CD4-positive, alpha-beta T cell treated with Interleukin-17A for 1 hour (primary cell): ENCODE measurements around the gene EFNA2.

ENCODE experiments used
- DNase-seq: peaks from one replicate; pipeline ENCODE4 v3.0.0-alpha.2; 2020

Gene EFNA2

GRCh38 chr19:1260749-1261537 is 24.7 kb upstream of the EFNA2 start:
- peak; percentile 98 for DNase-seq

- DNase-seq = peak; percentile 69
These were observed 24.2 kb upstream of the EFNA2 start for GRCh38 chr19:1261538-1261797.

GRCh38 chr19:1261798-1262622 is 23.7 kb upstream of the EFNA2 start:
- DNase-seq = peak; percentile 71

- no peak for DNase-seq
These were observed 23.0 kb upstream of the EFNA2 start for GRCh38 chr19:1262623-1263123.

- no peak for DNase-seq
These were observed 22.5 kb upstream of the EFNA2 start for GRCh38 chr19:1263188-1263587.

- no peak for DNase-seq
These were observed 20.7 kb upstream of the EFNA2 start for GRCh38 chr19:1264801-1265614.

- DNase-seq = peak; percentile 49
These were observed 20.0 kb upstream of the EFNA2 start for GRCh38 chr19:1265615-1266128.

DNA sequence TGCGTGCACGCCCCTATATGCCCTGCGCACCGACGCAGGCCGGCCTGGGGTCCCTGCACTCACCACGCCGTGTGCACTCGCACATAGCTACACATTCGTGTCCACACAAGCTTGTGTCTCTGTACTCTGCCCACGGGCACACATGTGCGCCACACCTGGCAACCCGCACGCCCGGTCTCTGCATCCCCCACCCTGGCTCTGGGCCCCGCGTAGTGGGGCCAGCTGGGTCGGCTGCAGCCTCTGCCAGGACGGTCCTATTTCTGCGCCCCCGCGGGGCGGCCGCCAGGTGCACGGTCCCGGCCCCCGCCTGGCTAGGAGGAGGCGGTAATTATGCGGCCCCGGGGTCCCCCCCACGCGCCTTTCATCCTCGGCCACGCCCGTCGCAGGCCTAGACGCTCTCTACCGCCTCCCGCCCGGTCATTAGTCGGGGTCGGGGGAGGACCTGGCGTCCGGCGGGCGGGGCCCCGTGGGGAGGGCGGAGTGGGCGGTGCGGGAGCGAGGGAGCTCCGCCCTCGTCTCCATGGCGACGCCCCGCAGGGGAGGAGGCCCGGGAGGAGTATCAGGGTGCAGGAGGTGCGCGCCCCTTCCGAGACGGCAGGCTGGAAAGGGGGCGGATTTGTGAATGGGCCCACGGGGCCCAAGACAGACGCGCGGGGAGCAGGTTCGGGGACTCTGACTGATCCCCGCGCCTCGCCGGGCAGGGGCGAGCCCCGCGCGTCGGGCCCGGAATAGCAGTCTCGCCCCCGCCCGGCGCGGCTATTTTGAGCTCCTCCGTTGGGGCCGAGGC is 19.4 kb upstream of the EFNA2 start:
- peak; percentile 93 for DNase-seq

- peak; percentile 71 for DNase-seq
These were observed 18.7 kb upstream of the EFNA2 start for GRCh38 chr19:1266916-1267476.

GRCh38 chr19:1267477-1268225 is 18.0 kb upstream of the EFNA2 start:
- no peak for DNase-seq

- no peak for DNase-seq
These were observed 17.2 kb upstream of the EFNA2 start for GRCh38 chr19:1268226-1269064.

DNA sequence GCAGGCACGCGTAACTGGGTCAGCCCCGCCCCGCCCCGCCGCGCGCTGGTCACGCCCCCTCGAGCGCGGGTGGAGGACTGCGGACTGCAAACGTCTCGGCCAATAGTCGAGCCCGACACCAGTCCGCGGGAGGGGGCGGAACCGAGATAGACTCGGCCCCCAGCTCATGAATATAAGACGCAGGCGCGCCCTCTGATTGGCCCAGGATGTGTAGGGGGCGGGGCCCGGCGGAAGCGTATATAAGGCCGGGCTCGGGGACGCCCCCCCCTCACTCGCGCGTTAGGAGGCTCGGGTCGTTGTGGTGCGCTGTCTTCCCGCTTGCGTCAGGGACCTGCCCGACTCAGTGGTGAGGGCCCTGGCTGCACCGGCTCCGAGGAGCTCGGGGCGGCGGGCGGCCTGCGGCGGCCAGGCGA is 16.6 kb upstream of the EFNA2 start, which contains the start of gene CIRBP:
TSS of gene CIRBP (plus strand) at position 268 of the 413 bp plus-strand sequence. CDS start 1,602 bp downstream, outside the sequence.
- DNase-seq = peak; percentile 99

DNA sequence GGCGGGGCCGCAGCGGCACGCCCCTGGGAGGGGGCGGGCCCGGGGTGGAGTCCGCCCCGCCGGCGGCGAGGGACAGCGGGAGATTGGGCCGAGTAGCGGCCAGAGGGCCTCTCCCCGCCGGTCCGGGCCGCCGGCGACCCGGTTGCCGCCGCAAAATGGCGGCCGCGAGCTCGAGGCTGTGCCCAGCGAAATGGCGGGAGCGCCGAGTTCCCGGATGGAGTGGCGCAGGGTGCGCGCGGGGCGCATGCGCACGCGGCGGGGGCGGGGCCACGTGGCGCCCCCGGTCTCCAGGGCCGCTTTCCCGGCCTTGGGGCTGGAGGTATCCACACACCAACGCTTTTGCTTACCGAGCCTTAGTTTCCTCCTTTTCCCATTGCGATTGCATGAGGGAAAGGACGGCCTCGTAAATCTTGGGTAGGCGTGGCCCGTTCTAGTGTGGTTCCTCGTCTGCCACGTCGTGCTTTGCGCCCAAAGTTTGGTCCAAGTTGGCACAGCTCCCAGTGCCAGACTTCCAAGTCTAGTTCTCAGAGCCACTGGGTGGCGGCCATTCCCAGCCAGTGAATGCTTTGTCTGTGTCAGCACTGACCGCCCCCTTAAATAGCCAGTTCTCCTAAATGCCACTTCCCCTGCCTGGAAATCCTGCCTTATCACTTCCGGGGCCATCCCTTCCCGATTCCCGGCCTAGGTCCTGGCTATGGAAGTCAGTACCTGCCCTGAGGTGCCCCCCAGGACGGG is 16.0 kb upstream of the EFNA2 start:
- peak; percentile 87 for DNase-seq

DNA sequence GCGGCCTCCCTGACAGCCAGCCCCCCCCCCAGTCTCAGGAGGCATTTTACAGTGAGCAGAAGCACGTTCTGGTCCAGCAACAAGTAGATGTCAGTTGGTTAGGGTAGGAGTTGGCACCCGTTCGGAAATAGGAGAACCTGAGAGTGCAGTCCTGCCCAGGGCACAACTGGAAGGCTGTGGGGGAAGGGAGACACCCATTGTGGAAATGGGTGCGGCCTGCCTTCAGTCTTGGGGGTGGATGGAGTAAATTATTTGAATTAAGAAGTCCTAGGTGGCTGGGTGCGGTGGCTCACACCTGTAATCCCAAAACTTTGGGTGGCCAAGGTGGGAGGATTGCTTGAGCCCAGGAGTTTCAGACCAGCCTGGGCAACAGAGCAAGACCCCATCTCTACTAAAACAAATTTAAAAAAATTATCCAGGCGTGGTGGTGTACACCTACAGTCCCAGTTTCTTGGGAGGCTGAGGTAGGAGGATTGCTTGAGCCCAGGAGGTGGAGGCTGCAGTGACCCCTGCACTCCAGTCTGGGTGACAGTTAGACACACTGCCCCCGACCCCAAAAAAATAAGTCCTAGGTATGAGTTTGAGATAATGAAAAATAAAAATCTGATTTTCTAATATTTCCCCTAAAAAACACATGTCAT is 15.3 kb upstream of the EFNA2 start:
- peak; percentile 42 for DNase-seq

DNA sequence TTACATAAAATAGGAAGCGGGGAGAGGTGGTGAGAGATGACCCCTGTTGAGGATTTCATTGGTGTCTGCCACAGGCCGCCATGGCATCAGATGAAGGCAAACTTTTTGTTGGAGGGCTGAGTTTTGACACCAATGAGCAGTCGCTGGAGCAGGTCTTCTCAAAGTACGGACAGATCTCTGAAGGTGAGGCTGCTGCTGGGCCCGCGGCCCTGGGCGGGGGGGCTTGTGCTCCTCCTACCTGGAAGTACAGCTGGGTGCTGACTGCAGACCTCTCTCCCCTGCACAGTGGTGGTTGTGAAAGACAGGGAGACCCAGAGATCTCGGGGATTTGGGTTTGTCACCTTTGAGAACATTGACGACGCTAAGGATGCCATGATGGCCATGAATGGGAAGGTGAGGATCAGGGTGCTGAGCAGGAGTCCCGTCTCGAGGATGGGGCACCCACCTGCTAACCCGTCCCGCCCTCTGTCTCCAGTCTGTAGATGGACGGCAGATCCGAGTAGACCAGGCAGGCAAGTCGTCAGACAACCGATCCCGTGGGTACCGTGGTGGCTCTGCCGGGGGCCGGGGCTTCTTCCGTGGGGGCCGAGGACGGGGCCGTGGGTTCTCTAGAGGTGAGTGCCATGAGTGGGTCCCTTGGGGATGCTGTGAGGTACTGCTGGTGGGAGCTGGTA is 14.7 kb upstream of the EFNA2 start:
- no peak for DNase-seq

DNA sequence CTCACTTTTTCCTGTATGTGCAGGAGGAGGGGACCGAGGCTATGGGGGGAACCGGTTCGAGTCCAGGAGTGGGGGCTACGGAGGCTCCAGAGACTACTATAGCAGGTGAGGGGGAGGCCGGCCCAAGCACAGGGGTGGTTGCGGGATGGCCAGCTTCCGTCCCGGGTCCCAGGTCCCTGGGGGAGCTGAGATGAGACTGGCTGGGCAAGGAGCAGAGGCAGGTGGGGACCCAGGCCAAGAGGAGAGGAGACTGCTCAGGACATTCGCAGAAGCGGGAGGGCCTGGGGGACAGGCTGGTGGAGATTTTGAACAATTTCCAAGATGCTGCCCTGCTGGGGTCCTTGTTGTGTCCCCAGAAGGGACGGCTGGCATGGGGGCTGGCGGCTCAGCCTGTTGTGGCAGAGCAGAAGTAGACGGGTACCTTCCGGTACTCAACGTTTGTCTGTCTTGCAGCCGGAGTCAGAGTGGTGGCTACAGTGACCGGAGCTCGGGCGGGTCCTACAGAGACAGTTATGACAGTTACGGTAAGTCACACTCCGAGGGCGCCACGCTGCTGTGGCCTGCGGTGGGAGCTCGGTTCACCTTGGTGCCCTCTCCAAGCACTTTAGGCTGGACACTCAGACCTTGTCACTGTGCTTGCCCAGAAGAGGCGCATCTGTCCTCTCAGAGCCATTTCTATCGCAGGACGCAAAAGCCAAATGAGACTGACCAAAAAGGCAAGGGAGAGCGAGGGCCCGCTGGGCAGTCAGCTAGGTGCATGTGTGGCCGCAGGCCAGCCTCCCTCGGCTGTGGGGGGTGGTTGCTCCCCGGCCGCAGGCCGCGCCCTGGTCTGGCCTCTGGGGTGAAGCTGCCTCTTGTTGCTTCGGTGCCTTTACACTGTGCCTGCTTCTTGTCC is 13.9 kb upstream of the EFNA2 start:
- DNase-seq = no peak
